ENCODE results near the gene ZFAND6.

ZFAND6 gene

DNA sequence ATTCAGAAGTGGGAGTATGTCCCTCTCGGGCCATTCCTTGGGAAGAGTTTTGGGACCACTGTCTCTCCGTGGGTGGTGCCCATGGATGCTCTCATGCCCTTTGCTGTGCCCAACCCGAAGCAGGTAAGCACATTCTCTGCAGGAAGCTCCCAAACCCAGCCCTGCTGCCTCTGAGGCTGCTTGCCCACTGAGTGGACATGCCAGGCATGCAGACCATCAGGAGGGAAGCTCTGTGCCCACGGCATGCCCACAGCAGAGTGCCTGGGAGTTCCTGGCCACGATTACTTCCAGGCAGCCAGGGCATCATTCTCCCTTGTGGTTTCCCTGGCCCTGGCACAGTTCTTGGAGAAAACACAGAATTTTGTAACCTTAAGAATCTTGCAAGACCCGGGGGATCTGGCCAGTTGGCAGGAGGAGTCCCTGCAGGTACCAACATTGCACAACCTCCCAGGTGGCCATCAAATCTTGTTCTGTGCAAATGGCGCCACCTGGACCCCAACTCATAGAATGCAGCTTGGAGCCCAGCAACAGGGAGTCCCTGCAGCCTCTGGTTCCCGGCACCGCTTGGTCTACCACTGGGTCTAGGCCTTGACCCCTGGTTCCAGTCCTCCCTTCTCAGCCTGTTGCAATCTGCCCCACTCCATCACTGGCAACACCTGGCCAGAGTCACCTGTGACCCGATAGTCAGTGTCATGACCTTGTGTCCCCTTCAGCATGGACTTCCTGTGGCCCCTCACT lies 113.7 kb downstream of the ZFAND6 start:
- DNase-seq = peak; percentile 82

DNA sequence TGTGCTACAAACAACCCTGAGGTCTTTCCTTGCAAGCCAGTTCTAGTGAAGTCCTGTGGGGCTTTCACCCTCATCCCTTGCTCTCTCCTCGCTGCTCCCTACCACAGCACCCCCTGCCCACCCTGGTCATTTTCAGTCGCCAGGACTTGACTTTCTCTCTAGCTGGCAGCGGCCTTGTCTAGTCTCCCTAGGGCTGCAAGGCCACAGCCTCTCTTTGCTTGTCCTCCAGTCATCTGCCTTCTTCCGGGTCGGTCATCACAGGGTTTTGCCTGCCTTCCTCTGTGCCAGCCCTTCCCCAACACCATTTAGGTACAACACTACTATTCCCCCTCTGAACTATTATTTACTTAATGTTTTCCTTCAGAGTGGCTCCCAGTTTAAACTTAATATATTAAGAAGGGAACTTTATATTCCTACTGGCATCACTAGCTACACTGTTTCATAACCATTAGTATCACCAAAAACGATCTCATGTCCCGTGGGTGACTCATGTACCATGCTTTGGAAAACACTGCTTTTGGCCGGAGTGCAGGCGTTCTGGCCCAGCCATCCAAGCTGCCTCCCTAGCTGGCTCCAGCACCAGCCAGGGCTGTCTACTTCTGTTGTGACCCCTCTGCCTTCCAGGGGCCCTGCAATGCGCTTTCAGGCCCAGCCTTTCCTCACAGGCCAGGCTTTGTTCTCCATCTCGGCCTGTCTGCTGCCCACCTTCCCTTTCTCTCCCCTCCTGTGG lies 114.7 kb downstream of the ZFAND6 start:
- no peak for DNase-seq

DNA sequence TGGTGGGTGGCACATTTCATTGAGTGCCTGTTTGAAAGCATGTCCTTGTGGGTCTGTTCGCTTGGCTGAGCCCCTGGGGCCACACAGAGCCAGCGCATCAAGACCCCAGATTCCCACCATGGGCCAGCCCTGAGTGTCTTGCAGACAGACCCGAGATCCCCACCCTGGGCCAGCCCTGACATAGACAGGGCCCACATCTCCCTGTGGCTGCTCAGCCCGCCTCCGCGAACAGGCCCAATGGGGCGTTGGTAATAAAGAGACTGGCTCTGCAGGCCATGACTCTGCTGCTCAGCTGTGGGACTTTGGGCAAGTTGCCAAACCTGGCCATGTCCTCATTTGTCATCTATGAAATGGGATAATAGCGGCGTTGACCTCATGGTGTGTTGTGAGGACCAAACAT lies 116.0 kb downstream of the ZFAND6 start:
- no peak for DNase-seq

DNA sequence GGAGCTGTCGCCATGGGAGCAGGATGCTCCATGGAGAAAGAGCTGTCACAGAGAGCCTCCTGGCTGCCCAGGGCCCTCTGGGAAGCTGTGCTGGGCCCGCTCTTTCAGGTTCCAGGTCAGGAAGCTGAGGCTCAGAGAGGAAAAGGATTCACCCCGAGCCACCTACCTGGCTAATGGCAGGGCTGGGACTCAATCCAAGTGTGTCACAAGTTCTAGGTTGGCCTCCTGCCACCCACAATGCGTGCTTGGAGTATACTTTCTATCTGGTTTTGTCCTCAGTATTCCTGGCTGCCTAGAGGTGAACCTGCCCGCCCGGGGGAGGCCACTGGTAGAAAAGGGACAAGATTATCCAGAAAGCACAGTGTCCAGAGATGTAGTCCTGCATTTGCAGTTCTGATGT lies 117.0 kb downstream of the ZFAND6 start:
- no peak for DNase-seq

DNA sequence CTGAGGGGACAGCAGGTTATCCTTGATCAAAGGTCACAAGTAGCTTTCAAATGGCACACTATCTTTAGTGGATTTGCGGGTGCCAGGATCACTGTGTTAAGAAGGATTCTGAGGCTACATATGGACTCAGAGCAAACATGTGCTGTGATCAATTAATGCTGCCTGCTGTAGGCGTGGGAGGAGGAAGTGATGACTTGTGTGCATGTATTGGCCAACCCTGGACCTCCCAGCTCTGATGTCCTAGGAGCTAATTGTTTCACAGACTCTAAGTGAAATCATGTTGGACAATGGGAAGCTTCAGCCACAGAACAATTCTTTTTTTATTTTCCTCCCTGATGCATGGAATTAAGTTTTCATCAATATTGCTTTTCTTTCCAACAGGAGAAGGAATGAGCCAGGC lies 117.7 kb downstream of the ZFAND6 start:
- no peak for DNase-seq

DNA sequence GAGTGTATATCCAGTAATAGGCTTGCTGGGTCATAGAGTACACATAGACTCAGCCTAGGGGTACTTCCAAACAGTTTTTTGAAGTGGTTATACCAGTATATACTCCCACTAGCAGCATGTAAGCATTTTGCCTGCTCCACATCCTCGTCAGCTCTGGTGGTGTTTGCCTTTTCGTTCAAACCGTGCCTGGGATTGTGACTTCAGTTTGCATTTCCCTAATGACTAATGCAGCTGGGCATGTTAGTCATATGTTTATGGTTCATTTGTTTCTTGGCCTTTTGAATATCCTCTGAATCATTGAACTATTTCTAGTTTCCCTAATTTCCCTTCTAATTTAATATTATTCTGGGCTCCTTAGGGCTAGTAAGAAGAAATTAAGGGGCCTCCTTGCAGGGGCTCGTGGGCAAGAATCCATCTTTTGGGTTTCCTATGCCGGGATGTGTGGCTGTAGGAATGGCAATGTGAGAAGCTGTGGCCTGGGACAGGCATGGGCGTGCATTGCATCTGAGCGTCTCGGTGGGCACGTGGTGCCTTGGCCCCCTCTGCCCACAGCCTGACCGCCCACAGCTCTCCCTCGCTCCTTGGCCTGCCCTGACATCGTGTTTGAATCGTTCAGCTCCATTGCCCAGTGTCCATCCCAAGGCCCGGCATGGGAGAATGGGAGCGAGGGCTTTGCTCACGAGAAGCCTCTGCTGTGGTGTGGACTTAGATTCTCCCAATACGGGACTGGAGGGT lies 119.7 kb downstream of the ZFAND6 start:
- DNase-seq = no peak

DNA sequence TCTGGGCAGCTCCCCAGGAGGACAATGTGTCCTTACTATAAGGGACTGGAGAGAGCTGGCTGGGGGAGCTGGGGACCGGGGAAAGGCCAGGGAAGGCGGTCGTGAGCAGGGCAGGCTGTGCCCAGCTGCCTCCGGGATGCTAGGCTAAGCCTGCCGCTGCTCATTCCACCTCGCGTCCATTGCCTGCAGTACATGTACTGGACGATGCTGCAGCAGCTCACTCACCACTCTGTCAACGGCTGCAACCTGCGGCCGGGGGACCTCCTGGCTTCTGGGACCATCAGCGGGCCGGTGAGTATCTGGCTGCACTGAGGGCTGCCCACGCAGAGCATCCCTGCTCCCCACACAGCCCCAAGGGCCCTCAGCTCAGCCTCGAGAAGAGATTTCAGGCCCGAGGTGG lies 120.5 kb downstream of the ZFAND6 start:
- no peak for DNase-seq

DNA sequence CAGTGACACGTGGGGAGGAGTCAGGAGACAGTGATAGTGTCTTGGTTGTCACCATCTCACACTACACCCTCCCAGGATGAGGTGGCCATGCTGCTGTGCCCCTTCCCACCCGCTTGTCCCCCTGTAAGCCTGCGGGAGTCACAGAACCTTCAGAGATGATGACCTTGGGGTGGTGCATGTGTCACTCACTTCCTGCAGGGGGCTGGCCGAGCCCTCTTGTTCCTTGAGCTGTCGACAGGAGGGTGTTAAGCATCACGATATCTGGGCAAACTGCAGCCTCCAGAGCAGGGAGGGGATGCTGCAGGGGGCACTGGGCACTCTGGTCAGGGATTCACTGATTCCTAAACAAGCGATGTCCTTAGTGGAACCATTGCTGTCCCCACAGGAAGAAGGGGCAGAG lies 121.0 kb downstream of the ZFAND6 start:
- no peak for DNase-seq

DNA sequence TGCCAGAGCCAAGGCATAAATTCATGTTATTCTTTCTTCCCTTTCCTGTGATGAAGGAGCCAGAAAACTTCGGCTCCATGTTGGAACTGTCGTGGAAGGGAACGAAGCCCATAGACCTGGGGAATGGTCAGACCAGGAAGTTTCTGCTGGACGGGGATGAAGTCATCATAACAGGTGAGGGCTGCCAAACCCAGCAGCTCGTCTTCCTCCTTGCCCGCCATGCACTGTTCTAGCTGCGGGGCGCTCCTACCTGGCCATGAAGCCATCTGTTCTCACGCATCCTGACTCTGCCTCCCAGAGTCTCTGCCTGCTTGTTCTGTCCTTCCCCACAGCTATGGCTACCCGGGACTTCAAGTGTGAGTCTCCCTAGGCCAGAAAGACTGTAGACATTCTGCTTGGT lies 121.5 kb downstream of the ZFAND6 start:
- DNase-seq = no peak

DNA sequence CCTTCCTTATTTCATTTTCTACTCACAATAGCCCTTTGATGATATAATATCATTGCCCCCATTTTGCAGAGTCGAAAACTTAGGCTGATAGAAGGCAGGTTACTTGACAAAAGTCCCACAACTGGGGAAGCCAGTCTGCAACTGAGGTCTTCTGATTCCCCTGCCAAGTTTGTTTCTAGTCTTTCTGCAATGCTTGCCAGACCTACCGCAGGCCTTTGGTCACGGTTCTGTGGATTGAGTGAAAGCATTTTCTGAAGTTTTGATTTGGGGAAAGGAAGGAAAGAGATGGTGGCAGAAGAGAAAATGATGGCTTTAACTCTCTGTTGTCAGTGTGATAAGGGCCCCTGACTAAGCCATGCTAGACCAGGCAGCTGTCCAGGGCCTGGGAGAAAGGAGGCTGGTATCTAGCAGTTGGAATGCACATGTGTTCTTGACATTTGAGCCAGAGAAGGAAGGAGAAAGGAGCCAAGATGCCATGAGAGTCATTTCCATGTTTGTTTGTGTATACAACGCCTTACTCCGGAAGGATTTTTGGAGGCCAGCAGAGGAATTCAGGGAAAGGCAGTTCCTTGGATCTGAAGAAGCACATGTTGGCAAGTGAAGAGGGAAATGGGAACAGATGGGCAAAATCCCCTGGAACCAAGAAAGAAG lies 123.3 kb downstream of the ZFAND6 start:
- no peak for DNase-seq

DNA sequence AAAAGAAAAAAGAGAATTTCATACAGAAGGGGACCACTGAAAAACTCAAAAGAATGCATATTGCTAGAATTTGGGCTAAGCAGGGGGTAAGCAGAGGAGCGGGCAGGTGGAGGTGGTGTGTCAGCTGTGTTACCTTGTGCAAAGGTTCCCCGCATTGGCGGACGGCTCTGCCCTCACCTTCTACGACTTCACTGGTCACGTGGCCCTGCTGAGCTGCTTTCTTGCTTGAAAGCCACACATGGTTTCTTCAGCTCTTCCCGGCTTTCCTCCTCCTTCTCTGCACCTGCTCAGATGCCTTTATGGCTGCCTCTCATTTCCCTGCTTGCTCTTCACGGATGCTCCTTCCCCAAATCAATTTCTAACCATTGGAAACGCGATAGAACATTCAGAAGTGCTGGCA lies 123.8 kb downstream of the ZFAND6 start:
- no peak for DNase-seq

DNA sequence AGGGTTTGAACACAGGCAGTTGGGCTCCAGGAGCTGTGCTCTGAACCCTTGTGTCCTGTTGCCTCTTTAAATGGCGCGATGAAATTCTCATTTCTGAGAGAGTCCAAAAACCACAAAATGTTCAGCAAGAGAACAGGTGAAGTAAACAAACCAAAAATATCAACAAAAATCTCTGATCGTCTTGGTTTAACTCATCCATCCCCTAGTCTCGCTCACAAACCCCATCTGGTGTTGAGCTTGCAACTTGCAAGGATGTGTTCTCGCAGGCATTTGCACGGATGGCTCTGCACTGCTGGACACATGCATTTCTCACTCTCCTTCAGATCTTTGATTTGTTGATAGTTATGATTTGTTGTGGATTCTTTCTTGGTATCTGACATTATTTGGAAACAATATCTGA lies 124.4 kb downstream of the ZFAND6 start:
- DNase-seq = no peak

DNA sequence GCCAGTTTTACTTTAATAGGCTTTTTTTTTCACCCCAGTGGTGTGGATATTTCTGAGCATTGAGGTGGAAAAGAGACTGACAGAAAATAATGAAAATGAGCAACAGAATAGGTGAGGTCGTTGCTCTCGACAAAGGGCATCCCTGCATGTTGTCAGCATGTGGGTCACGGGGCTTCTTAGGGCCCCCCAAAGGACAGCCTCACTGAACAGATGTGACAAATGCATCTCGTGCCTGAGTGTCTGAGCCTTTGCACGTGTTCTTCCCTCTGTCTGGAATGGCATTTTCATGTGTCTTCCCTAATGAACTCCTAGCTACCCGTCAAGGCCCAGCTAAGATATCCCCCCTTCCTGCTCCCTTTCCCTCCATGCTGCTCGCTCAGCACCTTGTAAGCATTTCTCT lies 125.1 kb downstream of the ZFAND6 start:
- DNase-seq = no peak

DNA sequence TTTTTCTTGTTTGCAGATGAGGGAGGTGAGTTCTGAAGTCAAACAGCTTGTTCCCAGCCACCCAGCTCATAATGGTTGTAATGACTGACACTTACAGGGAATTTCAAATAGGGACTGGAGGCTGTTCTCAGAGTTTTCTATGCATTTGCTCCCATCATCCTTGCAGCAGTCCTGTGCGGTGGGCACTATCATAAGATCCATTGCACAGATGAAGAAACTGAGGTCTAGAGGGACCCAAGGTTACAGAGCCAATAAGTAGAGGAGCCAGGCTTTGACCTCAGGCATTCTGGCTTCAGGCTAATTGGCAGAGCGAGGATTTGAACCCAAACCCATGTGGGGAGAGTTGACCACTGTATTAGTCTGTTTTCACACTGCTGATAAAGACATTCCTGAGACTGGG lies 125.7 kb downstream of the ZFAND6 start:
- no peak for DNase-seq

DNA sequence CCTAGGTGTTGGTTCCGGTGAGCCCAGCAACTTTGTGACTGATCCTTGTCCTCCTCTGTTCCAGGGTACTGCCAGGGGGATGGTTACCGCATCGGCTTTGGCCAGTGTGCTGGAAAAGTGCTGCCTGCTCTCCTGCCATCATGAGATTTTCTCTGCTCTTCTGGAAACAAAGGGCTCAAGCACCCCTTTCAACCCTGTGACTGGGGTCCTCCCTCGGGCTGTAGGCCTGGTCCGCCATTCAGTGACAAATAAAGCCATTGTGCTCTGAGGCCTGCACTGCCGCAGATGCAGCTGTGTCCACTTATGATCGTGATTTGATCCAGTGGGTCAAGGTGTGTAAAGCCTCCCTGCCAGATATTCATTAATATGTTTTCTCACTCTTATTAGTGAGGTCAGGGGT lies 126.6 kb downstream of the ZFAND6 start:
- no peak for DNase-seq

DNA sequence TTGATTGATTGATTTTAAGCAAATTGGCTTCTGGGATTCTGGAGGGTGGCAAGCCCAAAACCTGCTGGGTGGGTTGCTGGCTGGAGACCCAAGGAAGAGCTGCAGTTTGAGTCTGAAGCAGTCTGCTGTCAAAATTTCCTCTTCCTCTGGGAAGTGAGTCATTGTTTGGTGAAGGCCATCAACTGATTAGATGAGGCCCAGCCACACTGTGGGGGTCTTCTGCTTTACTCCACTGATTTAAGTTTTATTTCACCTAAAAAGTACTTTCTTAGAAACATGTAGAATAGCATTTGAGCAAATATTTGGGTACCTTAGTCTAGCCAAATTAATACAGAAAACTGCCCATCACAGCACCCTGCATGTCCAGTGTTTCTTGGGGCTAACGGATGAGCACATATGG lies 127.1 kb downstream of the ZFAND6 start:
- DNase-seq = no peak
